Suprapubic skin (tissue), 4 donors: ENCODE data around the gene BBC3.

ENCODE experiments used
- CTCF ChIP-seq, 2 donors: fragments of 200-600 bp in 1 of 2; fragments of 450-650 bp in 1 of 2; sonication (generic) in 1 of 2; IDR thresholded peaks; one replicate each; pipeline ENCODE4 v1.5.1; 2016 to 2019; ENCODE audit warnings: antibody characterized with exemption in 2 of 2, mild to moderate bottlenecking in 1 of 2, moderate library complexity in 1 of 2
- EP300 ChIP-seq: sonication (generic); formaldehyde crosslinking; IDR thresholded peaks from one replicate; pipeline ENCODE4 v1.6.1; 2017; ENCODE audit warnings: antibody characterized with exemption
- POLR2A ChIP-seq, 2 donors: fragments of 450-650 bp; IDR thresholded peaks; one replicate each; pipeline ENCODE4 v1.6.1; 2017; ENCODE audit warnings: antibody characterized with exemption in 2 of 2, mild to moderate bottlenecking in 2 of 2, moderate library complexity in 2 of 2
- POLR2AphosphoS5 ChIP-seq, 3 donors: sonication (generic); formaldehyde crosslinking; IDR thresholded peaks; one replicate each; pipeline ENCODE4 v1.6.1; 2017; ENCODE audit warnings: antibody characterized with exemption in 3 of 3

- no peak for TF ChIP-seq CTCF (IDR thresholded peaks at IDR 0.05)
- no peak for TF ChIP-seq POLR2A (IDR thresholded peaks at IDR 0.05)
- TF ChIP-seq POLR2AphosphoS5 (IDR thresholded peaks at IDR 0.05) = no peak
- no peak for TF ChIP-seq EP300
Observed at GRCh38 chr19:47209319-47210179, 21.4 kb downstream of the BBC3 start.
